GM21447 (cell line): ENCODE results near the gene AKR7A3.
"Not testable (repeated sequence)": the region's sequence is repeated elsewhere in the genome, so short reads cannot be mapped to it uniquely, and the experiment has no call there.

Experiments used
- ATAC-seq: cut with Tn5 transposase; IDR thresholded peaks from one replicate; pipeline ENCODE4 v1.9.1; 2021; ENCODE audit not compliant: unreplicated experiment

AKR7A3 gene

DNA sequence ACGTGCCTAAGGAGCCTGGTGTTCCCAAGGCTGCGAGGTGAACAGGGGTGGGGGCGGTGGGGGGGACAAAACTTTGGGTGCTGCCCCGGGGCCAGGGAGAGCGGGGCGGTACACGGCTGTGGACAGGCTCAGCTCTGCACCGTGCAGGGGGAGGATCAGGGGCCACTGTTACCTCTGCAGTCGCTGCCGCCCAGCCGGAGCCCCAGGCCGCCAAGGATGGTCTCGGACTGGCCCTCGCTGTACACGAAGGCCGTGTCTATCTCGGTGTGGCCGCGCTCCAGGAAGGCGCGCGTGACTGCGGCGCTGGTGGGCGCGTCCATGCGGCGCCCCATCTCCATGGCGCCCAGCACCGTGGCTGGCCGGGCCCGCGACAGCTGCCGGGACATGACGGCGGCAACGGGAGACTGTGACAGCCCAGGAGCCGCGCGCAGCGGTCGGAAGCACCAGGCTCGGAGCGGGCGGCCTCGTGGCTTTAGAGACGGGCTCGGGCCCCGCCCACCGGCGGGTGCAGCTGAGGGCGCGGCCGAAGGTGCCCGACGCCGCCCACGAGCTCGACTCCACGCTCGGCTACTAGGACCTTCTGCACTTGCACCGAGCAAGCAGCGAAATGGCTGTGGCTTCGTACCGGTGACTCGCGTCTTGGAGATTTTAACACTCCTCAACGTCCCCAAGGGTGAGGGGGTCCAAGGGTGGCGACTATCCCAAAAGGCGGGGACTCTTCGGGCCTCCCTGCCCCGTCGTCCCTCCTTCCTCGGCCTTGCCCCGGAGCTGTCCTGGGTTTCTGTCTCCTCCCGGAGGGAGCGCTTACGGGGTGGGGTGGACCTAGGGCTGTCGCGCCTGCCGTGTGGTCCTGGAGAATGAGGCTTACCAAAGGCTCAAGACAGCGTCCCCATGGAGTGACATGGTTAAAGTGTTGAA is at the start of gene AKR7A3:
AKR7A3 (minus strand) TSS at position 447 of the 918 bp plus-strand sequence; CDS start at position 386, 61 bp downstream.
- not testable (repeated sequence) for ATAC-seq

DNA sequence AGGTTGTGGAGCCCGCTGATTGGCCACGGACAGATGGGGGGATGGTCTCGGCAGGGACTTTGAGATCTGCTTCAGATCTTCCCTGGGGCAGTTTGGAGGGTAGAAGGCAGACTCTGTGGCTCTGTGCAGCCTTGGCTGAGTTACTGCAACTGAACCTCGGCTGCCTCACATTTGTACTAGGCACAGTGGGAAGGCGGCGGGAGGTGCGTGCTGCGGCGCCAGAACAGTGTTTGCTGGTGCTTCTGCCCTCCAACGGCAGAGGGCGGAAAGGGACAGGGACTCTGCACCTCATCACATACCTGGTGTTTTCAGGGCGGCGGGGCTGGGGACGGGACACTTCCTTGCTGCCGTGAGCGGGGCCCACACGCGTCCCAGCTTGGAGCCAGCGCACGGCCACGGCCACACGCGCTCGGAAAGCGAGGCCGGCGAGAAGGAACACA is 49.8 kb upstream of the AKR7A3 start:
- ATAC-seq: no peak

DNA sequence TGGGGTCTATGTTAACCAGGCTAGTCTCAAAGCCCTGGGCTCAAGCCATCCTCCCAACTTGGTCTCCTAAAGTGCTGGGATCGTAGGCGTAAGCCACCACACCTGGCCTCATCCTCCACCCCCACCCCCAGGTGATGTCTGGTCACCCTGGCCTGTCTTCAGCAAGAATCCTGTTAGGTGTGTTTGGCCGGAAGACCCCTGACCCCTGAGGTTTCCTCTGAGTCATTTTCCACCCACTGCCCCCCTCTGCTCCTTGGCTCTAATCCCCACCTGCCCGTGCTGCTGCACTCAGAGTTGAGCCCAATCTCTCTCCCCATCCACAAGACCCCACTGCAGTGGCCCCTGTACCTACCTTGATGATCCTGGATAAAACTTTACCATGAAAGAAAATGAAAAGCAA is 48.7 kb upstream of the AKR7A3 start:
- no peak for ATAC-seq

DNA sequence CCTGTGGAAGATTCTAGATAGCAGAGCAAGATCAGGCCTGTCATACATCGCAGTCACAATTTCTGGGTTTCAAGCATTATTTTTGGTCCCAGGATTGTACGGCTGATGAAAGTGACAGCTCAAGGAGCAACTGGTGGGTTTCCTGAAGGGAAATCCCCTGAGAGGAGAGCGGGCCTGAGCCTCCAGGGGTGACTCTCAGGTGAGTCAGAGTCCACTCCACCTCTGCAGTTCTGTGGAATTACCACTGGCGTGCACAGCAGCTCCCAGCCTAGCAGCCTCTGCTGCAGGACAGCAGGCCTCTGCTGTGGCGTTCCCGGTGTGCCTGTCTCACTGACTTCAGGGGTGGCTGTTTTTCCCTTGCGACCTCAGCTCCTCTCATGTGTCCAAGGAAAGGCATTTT is 48.0 kb upstream of the AKR7A3 start:
- ATAC-seq: no peak

DNA sequence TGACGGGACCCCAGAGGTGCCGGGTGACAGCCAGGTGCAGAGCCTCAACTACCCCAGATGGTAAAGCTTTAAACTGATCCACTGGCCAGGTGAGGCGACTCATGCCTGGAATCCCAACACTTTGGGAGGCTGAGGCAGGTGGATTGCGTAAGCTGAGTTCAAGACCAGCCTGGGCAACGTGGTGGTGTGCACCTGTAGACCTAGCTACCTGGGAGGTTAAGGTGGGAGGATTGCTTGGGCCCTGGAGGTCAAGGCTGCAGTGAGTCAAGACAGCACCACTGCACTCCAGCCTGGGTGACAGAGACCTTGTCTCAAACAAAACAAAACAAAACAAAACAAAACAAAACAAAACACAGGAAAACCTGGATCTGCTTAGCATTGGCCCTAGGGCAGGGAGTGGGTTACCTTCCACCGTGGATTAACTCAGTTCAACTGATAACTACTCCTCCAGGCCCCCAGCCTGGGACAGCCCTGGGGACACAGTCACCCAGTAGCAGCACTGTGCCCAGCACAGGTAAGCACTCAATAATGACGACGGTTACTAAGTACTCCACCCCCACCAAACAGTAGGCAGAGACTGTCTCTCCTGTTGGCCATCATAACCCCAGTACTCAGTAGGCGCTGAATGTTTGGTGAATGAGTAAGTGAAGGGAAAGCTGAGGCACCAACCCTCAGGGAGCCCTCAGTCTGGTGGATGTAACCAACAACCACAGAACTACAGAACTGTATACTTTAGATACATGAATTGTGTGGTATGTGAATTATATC is 45.2 kb upstream of the AKR7A3 start:
- ATAC-seq: no peak

DNA sequence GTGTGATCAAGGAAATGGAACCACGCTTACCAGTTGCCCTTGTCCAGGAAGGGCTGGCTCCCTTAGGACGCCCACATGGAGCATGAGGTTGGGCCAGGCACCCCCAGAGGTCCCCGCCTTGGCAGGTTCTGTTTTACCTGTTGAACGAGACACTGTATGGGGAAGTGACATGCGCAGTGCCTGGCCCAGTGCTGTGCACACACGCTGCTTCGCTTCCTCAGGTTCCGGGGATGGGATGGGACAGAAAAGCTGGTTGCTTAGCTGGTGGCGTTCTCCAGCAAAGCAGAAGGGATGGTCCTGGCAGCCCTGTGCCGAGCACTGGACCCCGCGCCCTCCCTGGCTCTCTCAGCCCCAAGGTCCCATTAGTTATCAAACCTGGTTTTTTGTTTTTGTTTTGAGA is 44.3 kb upstream of the AKR7A3 start:
- no peak for ATAC-seq

DNA sequence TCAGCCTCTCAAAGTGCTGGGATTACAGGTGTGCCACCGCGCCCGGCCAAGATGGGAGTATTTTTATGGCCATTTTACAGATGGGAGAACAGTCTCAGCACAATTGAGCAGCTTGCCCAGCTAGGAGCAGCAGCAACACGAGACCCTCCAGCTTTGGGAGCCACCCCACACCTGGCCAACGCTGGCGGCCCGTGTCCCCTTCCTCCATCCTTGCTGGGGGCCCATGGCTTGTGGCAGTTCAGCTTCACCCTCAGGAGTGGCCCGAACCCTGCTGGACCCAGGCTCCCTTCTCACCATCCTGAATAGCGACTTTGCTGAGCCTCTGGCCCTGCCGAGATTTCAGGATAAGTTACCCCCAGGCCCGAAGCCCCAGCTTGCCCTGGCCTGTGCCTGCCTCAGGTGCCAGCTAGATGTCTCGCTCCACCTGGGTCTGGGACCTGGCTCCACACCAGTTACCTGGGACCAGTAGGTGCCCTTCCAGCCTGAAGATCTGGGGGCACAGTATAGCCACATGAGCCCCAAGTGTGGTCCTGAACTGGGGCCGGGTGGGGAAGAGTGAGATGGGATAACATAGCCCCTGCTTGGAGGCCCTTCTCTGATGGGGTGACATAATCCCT is 42.8 kb upstream of the AKR7A3 start:
- ATAC-seq: no peak

DNA sequence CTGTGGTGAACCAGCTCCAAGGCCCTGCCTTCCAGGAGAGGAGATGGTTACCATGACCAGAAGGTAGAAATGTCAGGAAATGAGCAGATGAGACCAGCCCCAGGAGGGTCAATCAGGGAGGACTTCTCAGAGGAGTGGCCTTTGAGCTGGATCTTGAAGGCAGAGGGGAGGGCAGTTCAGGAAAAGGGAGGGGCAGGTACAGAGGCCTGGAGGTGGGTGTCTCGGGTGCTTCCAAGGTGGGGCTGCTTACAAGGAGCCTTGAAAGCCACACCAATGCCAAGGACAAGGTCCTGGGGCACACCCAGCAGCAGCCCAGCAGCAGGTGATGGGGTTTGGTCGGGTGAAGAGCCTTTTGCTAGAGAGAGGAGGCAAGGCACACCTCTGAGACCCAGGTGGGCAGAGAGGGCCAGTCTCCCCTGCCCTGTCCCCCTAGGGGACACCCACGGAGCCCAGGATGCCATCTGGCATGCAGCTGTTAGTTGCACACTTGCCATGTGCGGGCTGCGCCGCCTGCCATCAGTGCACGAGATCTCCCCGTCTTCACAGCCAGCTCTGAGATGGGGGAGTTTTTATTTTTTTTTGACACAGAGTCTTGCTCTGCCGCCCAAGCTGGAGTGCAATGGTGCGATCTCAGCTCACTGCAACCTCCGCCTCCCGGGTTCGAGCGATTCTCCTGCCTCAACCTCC is 42.0 kb upstream of the AKR7A3 start:
- ATAC-seq: no peak

DNA sequence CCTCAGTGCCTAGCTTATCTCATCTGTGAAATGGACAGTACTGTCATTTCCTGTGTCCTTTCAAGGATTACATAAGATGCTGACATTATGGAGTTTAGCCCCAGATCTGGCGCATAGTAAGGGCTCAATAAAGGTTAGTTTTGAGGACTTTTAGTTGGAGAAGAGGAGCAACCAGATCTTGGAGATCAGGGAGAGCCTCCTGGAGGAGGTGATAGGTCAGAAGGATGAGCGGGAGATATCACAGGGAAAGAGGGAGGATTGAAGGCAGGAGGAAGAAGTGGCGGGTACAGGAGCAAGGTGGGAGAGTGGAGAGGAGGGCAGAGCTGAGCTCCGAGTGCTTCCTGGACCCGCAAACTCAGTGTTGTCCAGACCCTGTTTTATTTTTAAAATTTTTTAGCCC is 41.0 kb upstream of the AKR7A3 start:
- ATAC-seq: no peak

DNA sequence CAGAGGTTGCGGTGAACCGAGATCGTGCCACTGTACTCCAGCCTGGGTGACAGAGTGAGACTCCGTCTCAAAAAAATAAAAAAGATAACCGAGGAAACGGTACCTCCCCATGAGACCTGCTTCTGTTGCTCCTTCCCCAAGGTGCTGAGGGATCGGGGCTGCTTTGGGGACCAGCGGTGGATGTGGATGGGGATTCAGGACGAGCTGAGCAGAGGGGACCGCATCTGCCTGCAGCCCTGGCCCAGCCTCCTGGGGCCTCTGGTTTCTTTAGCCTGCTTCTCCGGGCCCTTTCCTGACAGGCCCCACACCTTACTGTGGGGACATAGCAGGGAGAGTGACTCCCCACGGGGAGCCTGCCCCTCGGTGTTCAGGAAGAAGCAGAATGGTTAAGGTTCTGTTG is 40.6 kb upstream of the AKR7A3 start:
- ATAC-seq: no peak

DNA sequence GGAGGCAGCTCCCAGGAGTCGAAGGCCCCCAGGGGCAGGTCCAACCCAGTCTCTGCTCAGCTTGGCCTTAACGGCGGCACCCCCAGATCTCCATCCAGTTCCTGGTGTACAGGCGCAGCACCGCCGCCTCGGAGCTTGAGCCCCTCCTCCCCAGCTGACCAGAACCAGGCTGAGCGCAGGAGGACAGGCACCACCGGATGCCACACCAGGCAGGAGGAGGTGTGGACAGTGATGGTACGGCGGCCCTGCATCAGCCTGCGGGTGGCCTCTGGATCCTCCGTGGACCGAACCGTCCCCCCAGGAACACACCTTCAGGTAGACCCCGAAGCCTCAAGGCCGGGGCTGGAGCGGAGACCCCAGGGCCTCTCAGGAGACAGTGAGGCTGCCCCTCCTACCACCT is 39.9 kb upstream of the AKR7A3 start:
- ATAC-seq: no peak

DNA sequence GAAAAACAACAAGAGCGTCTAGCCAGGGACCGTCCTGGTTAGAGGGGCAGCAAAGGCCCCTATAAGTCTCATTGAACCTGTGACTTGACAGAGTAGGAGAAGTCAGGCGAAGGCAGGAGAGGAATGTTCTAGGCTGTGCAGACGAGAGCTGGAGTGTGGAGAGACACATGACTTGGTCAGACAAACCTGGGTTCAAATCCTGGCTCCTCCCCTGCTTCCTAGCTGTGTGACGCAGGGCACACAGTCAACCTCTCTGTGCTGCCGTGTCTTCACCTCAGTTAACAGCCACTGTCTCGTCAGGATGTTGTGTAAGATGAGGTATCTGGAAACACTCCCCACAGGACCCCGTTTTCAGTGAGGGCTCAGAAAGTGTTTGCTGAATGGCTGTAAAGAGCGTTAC is 39.2 kb upstream of the AKR7A3 start:
- ATAC-seq: no peak

DNA sequence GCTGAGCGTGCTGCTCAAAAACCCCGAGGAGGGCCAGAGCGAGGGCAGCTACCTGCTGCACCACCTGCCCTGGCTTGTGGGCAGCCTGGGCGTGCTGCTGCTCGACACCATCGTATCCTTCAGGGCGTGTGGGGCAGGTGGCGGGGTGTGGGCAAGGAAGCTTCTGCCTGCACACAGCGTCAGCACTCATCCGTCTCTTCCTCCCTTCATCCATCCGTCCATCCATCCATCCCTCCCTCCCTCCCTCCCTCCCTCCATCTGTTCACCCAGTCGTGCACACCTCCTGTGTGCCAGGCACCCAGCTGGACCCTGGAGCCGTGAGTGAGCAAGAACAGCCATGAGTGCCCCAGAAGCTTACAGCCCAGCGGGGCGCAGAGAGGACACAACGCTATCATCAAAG is 38.7 kb upstream of the AKR7A3 start:
- ATAC-seq: no peak

DNA sequence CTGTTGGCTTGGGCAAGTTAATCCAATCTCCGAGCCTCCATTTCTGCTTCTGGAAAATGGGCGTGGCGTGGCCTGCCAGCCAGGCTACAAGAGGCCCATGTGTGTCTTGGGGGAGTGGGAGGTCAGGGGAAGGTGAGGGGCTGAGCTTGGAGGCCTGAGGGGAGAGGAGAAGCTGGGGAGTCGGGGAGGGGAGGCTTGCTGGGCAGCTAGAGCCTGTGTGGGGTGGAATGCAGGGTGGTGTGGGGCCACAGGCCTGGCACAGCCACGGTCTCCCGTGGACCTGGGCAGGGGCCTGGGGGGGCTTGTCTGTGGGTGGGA is 38.1 kb upstream of the AKR7A3 start:
- no peak for ATAC-seq

DNA sequence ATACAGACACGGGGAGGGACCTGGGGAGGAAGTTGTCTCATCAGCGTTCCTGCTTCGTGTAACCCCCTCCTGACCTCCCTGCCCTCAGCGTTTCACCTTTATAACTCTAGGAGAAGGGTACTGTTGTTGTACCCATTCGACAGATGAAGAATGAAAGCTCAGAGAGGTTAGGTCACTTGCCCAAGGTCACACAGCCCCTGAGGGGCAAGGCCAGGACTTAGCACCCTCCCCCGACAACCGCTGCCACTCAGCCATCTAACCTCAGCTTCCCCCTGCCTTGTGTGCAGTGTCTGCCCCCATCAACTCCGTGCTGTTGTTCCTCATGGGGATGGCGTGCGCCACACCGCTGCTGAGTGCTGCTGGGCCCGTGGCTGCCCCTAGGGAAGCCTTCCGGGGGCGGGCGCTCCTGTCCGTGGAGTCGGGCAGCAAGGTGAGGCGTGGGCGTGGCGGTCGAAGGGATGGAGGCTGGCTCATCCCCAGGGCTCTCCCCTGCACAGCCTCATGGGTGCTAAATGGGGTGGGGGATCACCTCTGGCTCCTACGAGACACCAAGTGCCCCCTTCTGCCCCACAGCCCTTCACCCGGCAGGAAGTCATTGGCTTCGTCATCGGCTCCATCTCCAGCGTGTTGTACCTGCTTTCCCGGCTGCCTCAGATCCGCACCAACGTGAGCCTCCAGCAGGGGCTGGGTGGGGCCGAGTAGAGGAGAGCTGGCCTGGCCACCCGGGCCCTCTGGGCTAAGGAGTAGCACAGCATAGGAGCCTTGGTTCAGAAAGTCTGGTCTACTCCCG is 37.6 kb upstream of the AKR7A3 start:
- ATAC-seq: no peak

DNA sequence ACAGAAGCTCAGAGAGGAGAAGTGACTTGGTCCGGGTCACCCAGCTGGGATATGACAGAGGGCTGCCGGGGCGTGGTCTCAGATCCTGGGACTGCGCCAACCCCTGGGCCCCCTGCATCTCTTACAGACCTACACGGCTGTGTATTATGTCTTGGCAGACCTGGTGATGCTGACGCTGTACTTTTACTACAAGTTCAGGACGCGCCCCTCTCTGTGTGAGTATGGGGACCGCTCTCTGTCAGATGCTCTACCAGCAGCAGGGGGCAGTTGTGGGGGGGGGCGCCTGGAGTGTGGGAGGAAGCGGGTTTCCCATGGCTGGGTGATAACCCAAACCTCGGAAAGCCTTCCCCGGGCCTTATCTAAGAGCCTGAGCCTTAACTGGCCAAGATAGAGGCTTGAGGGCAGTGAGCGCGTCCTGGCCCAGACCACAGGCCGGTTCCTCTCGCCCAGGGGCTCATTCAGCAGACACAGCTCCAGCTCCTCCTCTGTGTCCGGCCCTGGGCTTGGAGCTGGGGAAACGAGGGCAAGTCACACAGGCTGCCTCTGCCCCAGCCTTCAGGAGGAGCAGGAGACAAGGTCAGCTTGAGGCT is 36.9 kb upstream of the AKR7A3 start:
- no peak for ATAC-seq

DNA sequence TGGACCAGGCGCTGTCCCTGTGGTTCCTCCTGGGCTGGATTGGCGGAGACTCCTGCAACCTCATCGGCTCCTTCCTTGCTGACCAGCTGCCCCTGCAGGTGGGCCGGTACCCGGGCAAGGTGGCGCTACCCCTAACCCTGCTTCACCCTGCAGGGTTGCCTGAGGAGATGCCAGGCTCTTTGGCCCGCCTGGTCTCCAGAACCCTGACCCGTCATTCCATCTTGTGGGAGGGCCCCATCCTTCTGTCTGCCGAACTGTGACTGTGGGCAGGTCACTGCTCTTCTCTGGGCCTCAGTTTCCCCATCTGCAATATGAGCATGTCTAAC is 36.1 kb upstream of the AKR7A3 start:
- ATAC-seq: no peak

DNA sequence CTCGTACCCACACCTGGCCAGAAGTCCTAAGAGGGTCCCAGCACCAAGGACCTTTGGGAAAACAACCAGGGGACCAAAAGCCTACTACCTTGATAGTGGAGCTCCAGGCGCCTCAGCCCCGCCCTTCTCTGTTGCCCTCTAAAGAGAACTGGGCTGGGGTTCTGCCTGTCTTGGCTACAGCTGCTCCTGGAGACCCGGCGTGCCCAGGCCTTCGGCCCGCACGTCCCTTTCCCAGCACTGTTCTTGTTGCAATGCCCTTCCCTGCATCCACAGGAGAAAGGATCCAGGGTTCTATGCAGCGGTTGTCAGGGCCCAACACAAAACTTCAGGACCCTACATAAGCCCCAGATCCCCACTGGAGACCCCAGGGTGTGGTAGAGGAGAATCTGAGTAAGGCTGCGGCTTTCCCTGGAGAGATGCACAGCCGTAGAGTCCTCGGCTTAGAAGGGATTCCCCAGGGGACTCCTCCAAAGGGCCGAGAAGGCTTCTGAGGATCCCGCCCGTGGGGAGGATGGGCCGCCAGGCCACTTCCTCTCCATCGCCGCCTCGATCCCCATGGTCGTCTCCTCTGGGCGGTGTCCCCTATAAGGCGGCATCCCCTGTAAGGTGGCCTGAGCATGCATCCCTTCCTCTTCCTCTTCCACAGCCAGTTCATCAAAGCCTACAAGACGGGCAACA is 35.6 kb upstream of the AKR7A3 start:
- no peak for ATAC-seq

DNA sequence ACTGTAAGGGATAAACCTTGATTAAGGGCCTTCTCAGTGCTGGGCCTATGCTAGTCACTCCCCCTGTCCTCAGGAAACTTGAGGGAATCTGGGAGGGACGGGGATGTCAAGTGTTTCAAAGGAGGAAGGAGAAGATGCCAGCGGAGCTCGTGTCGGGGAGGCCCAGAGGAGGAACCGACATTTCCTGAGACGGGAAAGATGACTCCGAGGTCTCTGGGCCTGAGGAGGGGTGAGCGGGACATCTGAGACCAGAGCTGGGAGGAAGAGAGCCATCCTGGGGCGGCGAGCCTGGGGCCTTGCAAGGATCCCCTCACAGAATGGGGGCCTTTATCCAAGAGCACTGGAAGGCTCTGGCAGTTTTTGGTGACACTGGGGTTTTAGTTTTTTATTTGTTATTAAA is 33.9 kb upstream of the AKR7A3 start:
- ATAC-seq: no peak

DNA sequence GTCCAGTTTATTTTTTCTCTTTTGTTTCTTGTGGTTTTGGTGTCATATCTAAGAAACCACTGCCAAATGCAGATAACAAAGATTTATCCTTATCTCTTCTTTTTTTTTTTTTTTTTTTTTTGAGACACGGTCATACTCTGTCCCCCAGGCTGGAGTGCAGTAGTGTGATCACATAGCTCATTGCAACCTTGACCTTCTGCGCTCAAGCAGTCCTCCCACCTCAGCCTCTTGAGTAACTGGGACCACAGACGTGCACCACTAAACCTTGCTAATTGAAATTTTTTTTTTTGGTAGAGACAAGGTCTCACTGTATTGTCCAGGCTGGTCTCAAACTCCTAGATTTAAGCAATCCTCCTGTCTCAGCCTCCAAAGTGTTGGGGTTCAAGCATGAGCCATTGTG is 32.5 kb upstream of the AKR7A3 start:
- no peak for ATAC-seq
